Muscle layer of duodenum (tissue), 2 donors: ENCODE results near the gene DCAF11.
A peak's percentile ranks its signal among the peaks of the same experiment; 100 is the strongest.

Experiments
- H3K27ac ChIP-seq: one replicate; pipeline ENCODE4 v1.7.0; 2013; ENCODE audit warnings: mild to moderate bottlenecking, low read length
- H3K27me3 ChIP-seq: one replicate; pipeline ENCODE4 v1.7.0; 2013; ENCODE audit warnings: low read depth, mild to moderate bottlenecking, control low read depth, low read length
- H3K36me3 ChIP-seq, 2 donors: one replicate each; pipeline ENCODE4 v1.7.0; 2013; ENCODE audit warnings: low read length in 2 of 2, control low read depth in 1 of 2, mild to moderate bottlenecking in 1 of 2; ENCODE audit not compliant: insufficient read depth in 2 of 2, control insufficient read depth in 1 of 2
- H3K4me1 ChIP-seq, 2 donors: one replicate each; pipeline ENCODE4 v1.7.0; 2013; ENCODE audit warnings: low read length in 2 of 2, mild to moderate bottlenecking in 2 of 2, control low read depth in 1 of 2, moderate library complexity in 1 of 2; ENCODE audit not compliant: insufficient read depth in 2 of 2, control insufficient read depth in 1 of 2
- H3K4me3 ChIP-seq, 2 donors: one replicate each; pipeline ENCODE4 v1.7.0; 2013; ENCODE audit warnings: low read length in 2 of 2, low read depth in 1 of 2, mild to moderate bottlenecking in 1 of 2
- H3K9me3 ChIP-seq, 2 donors: one replicate each; pipeline ENCODE4 v1.7.0; 2013; ENCODE audit warnings: low read length in 2 of 2, control low read depth in 1 of 2, mild to moderate bottlenecking in 1 of 2; ENCODE audit not compliant: control insufficient read depth in 1 of 2
- donor health status: healthy.

Gene DCAF11

DNA sequence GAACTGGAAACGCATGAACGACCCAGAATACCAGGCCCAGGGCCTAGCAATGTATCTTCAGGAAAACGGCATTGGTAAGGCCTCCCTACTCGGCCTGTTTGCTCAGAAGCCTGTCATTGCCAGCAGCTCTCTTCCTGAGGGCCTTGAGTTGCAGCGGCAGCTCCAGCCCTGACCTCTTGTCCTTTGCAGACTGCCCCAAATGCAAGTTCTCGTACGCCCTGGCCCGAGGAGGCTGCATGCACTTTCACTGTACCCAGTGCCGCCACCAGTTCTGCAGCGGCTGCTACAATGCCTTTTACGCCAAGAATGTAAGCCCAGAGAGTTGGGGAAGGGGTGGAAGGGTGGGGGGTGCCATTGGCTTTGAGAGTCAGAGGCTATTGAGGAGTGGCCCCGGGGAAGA lies 42.8 kb downstream of the DCAF11 start:
- Histone ChIP-seq H3K4me3 (no peak overlapping the region), H3K36me3 (peaks cover 49 to 62% of the 10 kb centered on the region in 2 donors), H3K4me1 (peaks cover 13% of the 10 kb centered on the region in 2 donors), H3K27me3 (no peaks in the 10 kb centered on the region), H3K27ac (no peak overlapping the region), H3K9me3 (no peaks in the 10 kb centered on the region)

GRCh38 chr14:24159777-24160498 lies 45.4 kb downstream of the DCAF11 start:
- Histone ChIP-seq H3K4me1 (peaks cover 22 to 24% of the 10 kb centered on the region in 2 donors), H3K4me3 (no peak overlapping the region), H3K27me3 (no peaks in the 10 kb centered on the region), H3K36me3 (peaks cover 63 to 69% of the 10 kb centered on the region in 2 donors), H3K9me3 (no peaks in the 10 kb centered on the region), H3K27ac (peak overlapping the region; percentile 99)

- H3K27ac ChIP-seq: peak overlapping the region; percentile 99
- H3K9me3 ChIP-seq: no peaks in the 10 kb centered on the region
- H3K27me3 ChIP-seq: no peaks in the 10 kb centered on the region
- H3K4me3 ChIP-seq: no peak overlapping the region
- H3K36me3 ChIP-seq: peaks cover 63 to 69% of the 10 kb centered on the region in 2 donors
- peaks cover 22 to 24% of the 10 kb centered on the region in 2 donors for H3K4me1 ChIP-seq
Observed at GRCh38 chr14:24160499-24160849, 45.9 kb downstream of the DCAF11 start.

GRCh38 chr14:24160850-24161804 lies 46.5 kb downstream of the DCAF11 start, which contains the start of gene IRF9:
IRF9 (plus strand) TSS chr14:24161265; CDS start chr14:24162145, 880 bp downstream.
- H3K4me1 ChIP-seq: peaks cover 22 to 24% of the 10 kb centered on the region in 2 donors
- peak within 1 kb of the TSS; percentile 99 for H3K27ac ChIP-seq
- H3K36me3 ChIP-seq: peaks cover 64 to 70% of the 10 kb centered on the region in 2 donors
- peak within 1 kb of the TSS; percentile 82 to 99 for H3K4me3 ChIP-seq
- no peaks in the 10 kb centered on the region for H3K27me3 ChIP-seq
- no peaks in the 10 kb centered on the region for H3K9me3 ChIP-seq

DNA sequence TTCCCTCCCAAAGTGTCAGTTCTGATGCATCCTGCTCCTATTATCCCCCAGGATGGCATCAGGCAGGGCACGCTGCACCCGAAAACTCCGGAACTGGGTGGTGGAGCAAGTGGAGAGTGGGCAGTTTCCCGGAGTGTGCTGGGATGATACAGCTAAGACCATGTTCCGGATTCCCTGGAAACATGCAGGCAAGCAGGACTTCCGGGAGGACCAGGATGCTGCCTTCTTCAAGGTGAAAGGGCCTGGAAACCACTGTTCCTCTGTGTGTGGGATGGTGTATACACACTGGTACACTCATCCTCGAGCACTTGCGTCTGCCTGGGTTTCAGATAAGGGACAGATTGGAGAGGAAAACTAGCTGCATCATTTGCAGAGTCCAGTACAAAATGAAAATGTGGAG lies 47.5 kb downstream of the DCAF11 start:
- H3K36me3 ChIP-seq: peaks cover 67 to 70% of the 10 kb centered on the region in 2 donors

DNA sequence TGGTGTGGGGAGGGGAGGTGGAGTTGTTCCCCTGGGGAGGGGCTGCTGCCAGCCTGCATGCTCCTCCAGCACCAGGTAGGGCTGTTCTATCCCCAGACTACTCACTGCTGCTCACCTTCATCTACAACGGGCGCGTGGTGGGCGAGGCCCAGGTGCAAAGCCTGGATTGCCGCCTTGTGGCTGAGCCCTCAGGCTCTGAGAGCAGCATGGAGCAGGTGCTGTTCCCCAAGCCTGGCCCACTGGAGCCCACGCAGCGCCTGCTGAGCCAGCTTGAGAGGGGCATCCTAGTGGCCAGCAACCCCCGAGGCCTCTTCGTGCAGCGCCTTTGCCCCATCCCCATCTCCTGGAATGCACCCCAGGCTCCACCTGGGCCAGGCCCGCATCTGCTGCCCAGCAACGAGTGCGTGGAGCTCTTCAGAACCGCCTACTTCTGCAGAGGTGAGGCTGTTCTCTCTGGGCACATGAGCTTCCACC lies 50.0 kb downstream of the DCAF11 start:
- peaks cover 57% of the 10 kb centered on the region in 2 donors for H3K36me3 ChIP-seq
- no peaks in the 10 kb centered on the region for H3K27me3 ChIP-seq
- H3K27ac ChIP-seq: no peak overlapping the region
- peaks cover 22 to 24% of the 10 kb centered on the region in 2 donors for H3K4me1 ChIP-seq
- H3K4me3 ChIP-seq: no peak overlapping the region
- H3K9me3 ChIP-seq: no peaks in the 10 kb centered on the region

More for the DNA sequence above, 47.5 kb downstream of the DCAF11 start:
- Histone ChIP-seq H3K27ac (peak overlapping the region; percentile 99), H3K27me3 (no peaks in the 10 kb centered on the region), H3K9me3 (no peaks in the 10 kb centered on the region), H3K4me1 (peaks cover 22 to 24% of the 10 kb centered on the region in 2 donors), H3K4me3 (peak overlapping the region; percentile 82 to 99)

DNA sequence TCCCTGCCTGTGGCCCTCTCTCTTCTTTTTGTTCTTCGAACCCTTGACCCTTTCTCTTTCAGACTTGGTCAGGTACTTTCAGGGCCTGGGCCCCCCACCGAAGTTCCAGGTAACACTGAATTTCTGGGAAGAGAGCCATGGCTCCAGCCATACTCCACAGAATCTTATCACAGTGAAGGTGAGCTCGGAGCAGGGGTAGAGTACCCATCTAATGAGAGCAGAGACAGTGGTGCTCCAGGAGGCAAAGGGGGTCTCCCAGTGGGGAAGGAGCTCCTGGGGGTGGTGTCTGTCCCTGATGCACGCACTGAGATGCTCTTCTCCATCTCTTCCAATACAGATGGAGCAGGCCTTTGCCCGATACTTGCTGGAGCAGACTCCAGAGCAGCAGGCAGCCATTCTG lies 51.2 kb downstream of the DCAF11 start:
- H3K36me3 ChIP-seq: peaks cover 46 to 47% of the 10 kb centered on the region in 2 donors
- no peak overlapping the region for H3K27ac ChIP-seq
- H3K4me3 ChIP-seq: no peak overlapping the region
- H3K4me1 ChIP-seq: peaks cover 17 to 19% of the 10 kb centered on the region in 2 donors
- H3K9me3 ChIP-seq: no peaks in the 10 kb centered on the region
- H3K27me3 ChIP-seq: no peaks in the 10 kb centered on the region

GRCh38 chr14:24167469-24168114 lies 53.0 kb downstream of the DCAF11 start:
- H3K9me3 ChIP-seq: no peaks in the 10 kb centered on the region
- H3K4me1 ChIP-seq: peaks cover 8 to 16% of the 10 kb centered on the region in 2 donors
- no peak overlapping the region for H3K27ac ChIP-seq
- H3K27me3 ChIP-seq: no peaks in the 10 kb centered on the region
- peaks cover 45 to 47% of the 10 kb centered on the region in 2 donors for H3K36me3 ChIP-seq
- no peak overlapping the region for H3K4me3 ChIP-seq

DNA sequence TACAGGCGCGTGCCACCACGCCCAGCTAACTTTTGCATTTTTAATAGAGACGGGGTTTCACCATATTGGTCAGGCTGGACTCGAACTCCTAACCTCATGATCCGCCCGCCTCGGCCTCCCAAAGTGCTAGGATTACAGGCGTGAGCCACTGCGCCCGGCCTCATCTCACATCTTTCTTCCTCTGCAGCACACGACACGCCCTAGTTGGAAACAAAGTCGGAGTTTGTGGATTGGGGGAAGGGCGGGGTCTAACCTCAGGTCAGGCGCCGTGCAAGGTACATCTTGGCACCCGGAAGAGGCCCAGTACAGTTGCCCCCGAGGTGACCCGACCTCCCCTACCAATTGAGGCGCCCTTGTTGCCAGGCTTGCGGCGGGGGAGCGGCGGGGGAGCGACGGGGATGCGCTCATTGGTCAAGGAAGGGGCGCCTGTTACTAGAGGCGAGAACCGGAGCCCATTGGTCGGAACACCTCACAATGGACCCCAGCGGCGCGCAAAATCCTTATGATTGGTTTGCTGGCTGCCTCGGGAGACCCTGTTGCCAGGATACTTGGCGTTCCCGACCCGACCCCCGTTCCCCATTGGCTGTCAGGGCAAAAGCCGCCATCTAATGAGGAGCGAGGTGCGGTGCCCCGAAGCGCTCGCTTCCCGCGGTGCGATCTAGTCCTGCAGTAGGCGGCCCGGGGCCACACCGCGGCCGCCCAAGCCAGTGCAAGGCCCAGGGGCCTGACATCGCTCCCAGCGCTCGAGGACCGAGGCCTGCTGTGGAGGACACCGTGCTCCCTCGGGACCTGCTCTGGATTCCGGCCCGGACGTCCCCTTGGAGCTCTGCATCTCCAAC lies 57.1 kb downstream of the DCAF11 start, which contains the start of gene REC8:
TSS of gene REC8 (plus strand) at position 659 of the 839 bp plus-strand sequence. CDS start 473 bp downstream, outside the sequence.
- H3K4me1 ChIP-seq: peaks cover 0 to 7% of the 10 kb centered on the region in 2 donors
- no peaks in the 10 kb centered on the region for H3K27me3 ChIP-seq
- peak within 1 kb of the TSS; percentile 23 to 60 for H3K4me3 ChIP-seq
- H3K9me3 ChIP-seq: no peaks in the 10 kb centered on the region
- H3K36me3 ChIP-seq: peaks cover 13 to 14% of the 10 kb centered on the region in 2 donors
- no peak within 1 kb of the TSS for H3K27ac ChIP-seq

DNA sequence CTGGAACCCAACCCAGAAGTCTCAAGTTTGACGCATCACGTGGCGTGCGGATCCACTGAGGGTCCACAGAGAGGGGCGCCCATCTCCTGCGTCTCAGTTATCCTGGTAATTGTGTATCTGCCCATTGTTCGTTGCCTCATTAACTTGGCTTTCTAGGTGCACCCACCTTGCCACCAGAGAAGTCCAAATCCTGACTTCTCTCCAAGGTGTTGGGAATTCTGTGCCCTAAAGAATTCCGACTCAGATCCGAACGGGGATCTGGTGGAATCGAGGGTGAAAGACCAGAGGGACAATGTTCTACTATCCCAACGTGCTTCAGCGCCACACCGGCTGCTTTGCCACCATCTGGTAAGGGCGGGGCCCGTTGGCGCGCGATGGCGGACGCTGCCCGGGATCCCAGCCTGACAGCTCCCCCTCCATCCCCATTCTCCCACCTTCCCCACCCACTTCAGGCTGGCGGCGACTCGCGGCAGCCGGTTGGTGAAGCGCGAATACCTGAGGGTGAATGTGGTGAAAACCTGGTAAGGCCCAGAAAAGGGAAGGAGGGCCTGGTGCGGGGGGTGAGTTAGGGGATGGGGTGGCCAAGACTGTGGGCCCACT lies 57.8 kb downstream of the DCAF11 start:
- Histone ChIP-seq H3K36me3 (peaks cover 13 to 15% of the 10 kb centered on the region in 2 donors), H3K27ac (no peak overlapping the region), H3K27me3 (no peaks in the 10 kb centered on the region), H3K4me3 (peak overlapping the region; percentile 23 to 60), H3K4me1 (peaks cover 0 to 7% of the 10 kb centered on the region in 2 donors), H3K9me3 (no peaks in the 10 kb centered on the region)
